K562 (cell line): ENCODE data around the gene ING2. TPM values are rescaled to one million over a fixed set of nuclear protein-coding genes. Genes with fewer than 3 reads are reported as not detected.

Experiments
- ATF1 ChIP-seq, 2 experiments: fragments of 450-650 bp in 1 of 2; IDR thresholded peaks; 2 replicates each; pipeline ENCODE4 v1.6.1; 2016; ENCODE audit warnings: missing compliant biosample characterization in 1 of 2, missing genetic modification characterization in 1 of 2
- CBX8 ChIP-seq: fragments of 200-600 bp; sonication (generic); IDR thresholded peaks from 2 replicates; pipeline ENCODE4 v1.6.1; 2012; ENCODE audit warnings: borderline replicate concordance, mixed run types, low read depth, mild to moderate bottlenecking, moderate library complexity, mixed read lengths, low read length, control low read depth, inconsistent platforms; ENCODE audit not compliant: poor library complexity, severe bottlenecking; ENCODE audit errors: extremely low read depth
- TGIF2 ChIP-seq: sonication (generic); formaldehyde crosslinking; IDR thresholded peaks from 2 replicates; pipeline ENCODE4 v1.8.1; 2022; ENCODE audit warnings: mild to moderate bottlenecking, missing genetic modification reagents, moderate library complexity
- polyA plus RNA-seq, 8 experiments: library from polyadenylated mRNA; depleted of rRNA in 4 of 8; stranded (reverse) in 5 of 8; unstranded in 3 of 8; fragments of >200 nt; fragmentation: Nextera tagmentation in 2 of 8; fragmentation: Illumina TruSeq in 1 of 8; extraction: Ambion mirVana in 2 of 8; extraction: Trizol in 1 of 8; gene quantifications; 2 replicates each; pipeline versions ENCODE4 v1.2.1 to v1.2.3, GENCODE V29; 2011 to 2014; ENCODE audit warnings: inconsistent platforms in 1 of 8, missing spikeins in 1 of 8
- total RNA-seq, 7 experiments: library from RNA; depleted of rRNA in 6 of 7; stranded (reverse); fragments of >200 nt in 6 of 7; fragmentation: Illumina TruSeq in 2 of 7; extraction: Trizol in 2 of 7; gene quantifications; 2 replicates each; pipeline versions ENCODE4 v1.2.1 to v1.2.3, GENCODE V29; 2011 to 2021; ENCODE audit warnings: low replicate concordance in 1 of 7
- TF ChIP-seq, protein P1 (sequence below): fragments of 450-650 bp; IDR thresholded peaks from 2 replicates; pipeline ENCODE4 v1.6.1; 2018; ENCODE audit not compliant: partially characterized antibody
- TF ChIP-seq, protein P2 (sequence below): sonication (generic); formaldehyde crosslinking; IDR thresholded peaks from 2 replicates; pipeline ENCODE4 v1.5.0; 2020; ENCODE audit warnings: missing genetic modification reagents

ING2 gene
- total and polyA plus RNA-seq, 9 of the 15 experiments (the other 6 are each of a cell fraction or from before 2014, with no cell fraction given): 2.9 to 21.4 (median 12.4) TPM

DNA sequence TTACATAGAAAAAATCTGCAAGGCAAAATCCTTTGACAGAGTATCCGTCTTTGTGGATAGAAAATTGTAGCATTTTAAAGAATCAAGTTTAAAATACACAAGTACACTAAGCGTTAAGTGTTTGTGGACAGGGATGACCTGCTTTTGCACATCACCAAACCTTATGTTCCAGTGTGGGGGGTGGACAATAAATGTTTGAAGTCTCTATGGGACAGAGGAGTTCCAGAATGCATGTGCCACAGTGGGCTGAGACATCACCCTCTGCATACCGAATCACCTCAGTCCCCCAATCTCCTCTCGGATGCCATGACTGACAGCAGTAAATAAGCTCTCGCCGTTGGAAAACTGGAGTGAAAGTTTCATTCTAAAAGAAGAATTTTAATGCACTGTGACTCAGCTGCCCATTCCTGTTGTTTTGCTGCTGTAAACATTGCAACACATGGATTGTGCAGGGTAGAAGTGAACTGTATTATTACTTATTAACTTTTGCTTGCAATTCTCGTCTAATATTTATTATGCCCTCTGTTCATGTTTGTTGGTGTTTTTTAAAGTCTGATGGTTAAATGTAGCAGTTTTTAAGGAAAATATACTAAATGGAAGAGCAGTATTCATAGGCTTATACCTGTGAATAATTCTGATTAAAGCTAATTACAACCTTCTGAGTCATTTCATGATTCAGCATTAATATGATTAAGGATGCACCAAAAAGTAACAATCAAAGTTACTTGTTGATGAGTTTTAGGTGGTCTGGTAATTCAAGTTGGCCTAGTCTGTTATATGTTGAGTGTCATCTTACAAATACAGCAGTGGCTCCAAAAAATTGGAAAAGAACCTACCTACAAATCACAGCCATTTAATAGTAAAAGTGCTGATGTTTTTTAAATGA, 36.4 kb upstream of the ING2 start (continued):
- TF ChIP-seq, protein P1, sequence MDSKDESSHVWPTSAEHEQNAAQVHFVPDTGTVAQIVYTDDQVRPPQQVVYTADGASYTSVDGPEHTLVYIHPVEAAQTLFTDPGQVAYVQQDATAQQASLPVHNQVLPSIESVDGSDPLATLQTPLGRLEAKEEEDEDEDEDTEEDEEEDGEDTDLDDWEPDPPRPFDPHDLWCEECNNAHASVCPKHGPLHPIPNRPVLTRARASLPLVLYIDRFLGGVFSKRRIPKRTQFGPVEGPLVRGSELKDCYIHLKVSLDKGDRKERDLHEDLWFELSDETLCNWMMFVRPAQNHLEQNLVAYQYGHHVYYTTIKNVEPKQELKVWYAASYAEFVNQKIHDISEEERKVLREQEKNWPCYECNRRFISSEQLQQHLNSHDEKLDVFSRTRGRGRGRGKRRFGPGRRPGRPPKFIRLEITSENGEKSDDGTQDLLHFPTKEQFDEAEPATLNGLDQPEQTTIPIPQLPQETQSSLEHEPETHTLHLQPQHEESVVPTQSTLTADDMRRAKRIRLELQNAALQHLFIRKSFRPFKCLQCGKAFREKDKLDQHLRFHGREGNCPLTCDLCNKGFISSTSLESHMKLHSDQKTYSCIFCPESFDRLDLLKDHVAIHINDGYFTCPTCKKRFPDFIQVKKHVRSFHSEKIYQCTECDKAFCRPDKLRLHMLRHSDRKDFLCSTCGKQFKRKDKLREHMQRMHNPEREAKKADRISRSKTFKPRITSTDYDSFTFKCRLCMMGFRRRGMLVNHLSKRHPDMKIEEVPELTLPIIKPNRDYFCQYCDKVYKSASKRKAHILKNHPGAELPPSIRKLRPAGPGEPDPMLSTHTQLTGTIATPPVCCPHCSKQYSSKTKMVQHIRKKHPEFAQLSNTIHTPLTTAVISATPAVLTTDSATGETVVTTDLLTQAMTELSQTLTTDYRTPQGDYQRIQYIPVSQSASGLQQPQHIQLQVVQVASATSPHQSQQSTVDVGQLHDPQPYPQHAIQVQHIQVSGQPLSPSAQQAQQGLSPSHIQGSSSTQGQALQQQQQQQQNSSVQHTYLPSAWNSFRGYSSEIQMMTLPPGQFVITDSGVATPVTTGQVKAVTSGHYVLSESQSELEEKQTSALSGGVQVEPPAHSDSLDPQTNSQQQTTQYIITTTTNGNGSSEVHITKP: no peak
- TF ChIP-seq ATF1 (CRISPR knock-in tag; IDR thresholded peaks at IDR 0.05) (no peak), ATF1 (tag; IDR thresholded peaks at IDR 0.05) (no peak), CBX8 (no peak), TGIF2 (CRISPR knock-in tag) (no peak)
- TF ChIP-seq, protein P2, sequence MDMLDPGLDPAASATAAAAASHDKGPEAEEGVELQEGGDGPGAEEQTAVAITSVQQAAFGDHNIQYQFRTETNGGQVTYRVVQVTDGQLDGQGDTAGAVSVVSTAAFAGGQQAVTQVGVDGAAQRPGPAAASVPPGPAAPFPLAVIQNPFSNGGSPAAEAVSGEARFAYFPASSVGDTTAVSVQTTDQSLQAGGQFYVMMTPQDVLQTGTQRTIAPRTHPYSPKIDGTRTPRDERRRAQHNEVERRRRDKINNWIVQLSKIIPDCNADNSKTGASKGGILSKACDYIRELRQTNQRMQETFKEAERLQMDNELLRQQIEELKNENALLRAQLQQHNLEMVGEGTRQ (CRISPR knock-in tag): no peak
- TF ChIP-seq, all 486 proteins: peak for 3
